Skeletal muscle tissue (tissue), 4 donors: Measurements from ENCODE around the gene KIDINS220. TPM values are rescaled to one million over a fixed set of nuclear protein-coding genes. Genes with fewer than 3 reads are reported as not detected.

Source experiments
- H3K27ac ChIP-seq: one replicate; pipeline ENCODE4 v1.7.0; 2013; ENCODE audit warnings: mild to moderate bottlenecking, low read depth, low read length, inconsistent platforms
- H3K27me3 ChIP-seq, 3 donors: one replicate each; pipeline ENCODE4 v1.7.0; 2013; ENCODE audit warnings: low read length in 3 of 3; ENCODE audit not compliant: control insufficient read depth in 3 of 3, insufficient read depth in 3 of 3
- H3K36me3 ChIP-seq, 3 donors: one replicate each; pipeline ENCODE4 v1.7.0; 2013; ENCODE audit warnings: low read length in 3 of 3; ENCODE audit not compliant: control insufficient read depth in 3 of 3, insufficient read depth in 3 of 3
- H3K4me1 ChIP-seq, 3 donors: one replicate each; pipeline ENCODE4 v1.7.0; 2013; ENCODE audit warnings: low read length in 3 of 3, mild to moderate bottlenecking in 3 of 3; ENCODE audit not compliant: control insufficient read depth in 3 of 3, insufficient read depth in 3 of 3
- H3K4me3 ChIP-seq, 3 donors: one replicate each; pipeline ENCODE4 v1.7.0; 2013; ENCODE audit warnings: low read length in 3 of 3
- H3K9ac ChIP-seq, 3 donors: one replicate each; pipeline ENCODE4 v1.7.0; 2013; ENCODE audit warnings: low read length in 3 of 3, mild to moderate bottlenecking in 3 of 3, moderate library complexity in 2 of 3, low read depth in 1 of 3
- H3K9me3 ChIP-seq, 3 donors: one replicate each; pipeline ENCODE4 v1.7.0; 2013; ENCODE audit warnings: low read length in 3 of 3; ENCODE audit not compliant: control insufficient read depth in 3 of 3
- total RNA-seq: library from RNA; depleted of rRNA; stranded (reverse); fragments of >200 nt; gene quantifications from one replicate; pipeline ENCODE4 v1.2.3, GENCODE V29; 2014
- donor health status: Osteomylitis.

KIDINS220 gene
- 88.7 TPM for total RNA-seq

DNA sequence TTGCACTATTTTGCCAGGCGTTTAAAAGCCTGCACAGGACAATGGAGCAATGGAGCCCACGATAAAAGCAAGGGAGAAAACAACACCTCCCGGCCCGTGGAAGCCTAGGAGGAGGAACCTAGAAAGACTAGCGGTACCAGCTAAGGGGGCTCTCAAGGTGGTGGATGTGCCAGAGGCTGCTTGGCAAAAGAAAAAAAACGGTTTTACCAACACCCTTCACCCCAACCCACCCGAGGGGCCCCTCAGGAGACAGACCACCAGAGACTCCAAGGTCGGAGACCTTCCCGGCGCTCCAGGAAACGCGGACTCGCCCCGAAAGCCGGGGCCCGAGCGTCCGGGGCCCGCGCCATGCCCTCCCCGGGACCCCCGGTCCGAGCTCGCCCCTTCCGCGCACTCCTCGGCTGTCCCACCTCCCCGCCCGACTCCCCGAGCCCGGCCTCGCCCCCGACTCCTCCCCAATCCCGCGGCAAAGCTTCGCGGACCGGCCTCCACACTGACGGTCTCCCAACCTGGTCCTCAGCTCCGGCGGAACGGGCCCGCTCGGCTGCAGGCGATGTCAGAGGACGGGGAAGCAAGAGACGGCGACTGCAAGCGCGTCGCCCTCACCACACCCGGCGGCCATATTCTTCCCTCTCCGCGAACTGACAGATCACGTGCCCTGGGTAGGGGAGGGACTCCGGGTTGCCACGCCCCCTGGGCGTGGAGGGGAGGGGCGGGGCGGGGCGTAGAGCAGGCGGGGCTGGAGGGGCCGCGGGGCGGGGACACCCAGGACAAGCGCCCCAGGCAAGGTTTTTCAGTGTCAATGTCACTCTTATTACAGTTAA lies at the start of gene KIDINS220:
KIDINS220 (minus strand) TSS at position 643 of the 824 bp plus-strand sequence. CDS start 10,520 bp downstream, outside the sequence.
- Histone ChIP-seq H3K9ac (peak within 1 kb of the TSS; percentile 87 to 93 (median 90)), H3K4me3 (peak within 1 kb of the TSS; percentile 90 to 93 (median 91)), H3K27ac (peak within 1 kb of the TSS; percentile 77), H3K4me1 (peaks cover 18 to 27% (median 21%) of the 10 kb centered on the region in 3 donors), H3K9me3 (no peaks in the 10 kb centered on the region), H3K36me3 (no peaks in the 10 kb centered on the region), H3K27me3 (no peaks in the 10 kb centered on the region)

DNA sequence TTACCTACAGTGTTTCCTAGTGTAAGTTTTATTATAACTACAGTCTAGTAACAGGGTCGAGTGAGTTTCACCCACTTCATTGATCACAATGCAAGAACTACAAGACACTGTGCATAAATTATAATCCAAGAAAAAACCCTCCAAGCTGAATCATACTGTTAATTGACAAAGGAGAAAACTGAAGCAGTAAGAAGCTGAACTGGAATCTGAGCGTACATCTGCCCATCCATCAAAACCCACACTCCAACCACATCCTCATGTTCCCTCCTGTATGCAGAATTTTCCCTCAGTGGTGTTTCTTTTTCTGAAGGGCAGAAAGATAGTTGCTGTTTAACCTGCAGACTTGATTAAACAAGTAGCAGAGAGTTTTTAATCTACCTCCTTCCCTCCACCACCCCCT lies 49.5 kb upstream of the KIDINS220 start:
- no peaks in the 10 kb centered on the region for H3K27me3 ChIP-seq
- no peak overlapping the region for H3K9ac ChIP-seq
- peaks cover 3 to 11% (median 11%) of the 10 kb centered on the region in 3 donors for H3K4me1 ChIP-seq
- no peak overlapping the region for H3K4me3 ChIP-seq
- no peaks in the 10 kb centered on the region for H3K36me3 ChIP-seq
- no peak overlapping the region for H3K27ac ChIP-seq
- H3K9me3 ChIP-seq: no peaks in the 10 kb centered on the region

GRCh38 chr2:8886202-8886518 lies 48.7 kb upstream of the KIDINS220 start:
- peaks cover 3 to 11% (median 11%) of the 10 kb centered on the region in 3 donors for H3K4me1 ChIP-seq
- H3K27me3 ChIP-seq: no peaks in the 10 kb centered on the region
- peak overlapping the region; percentile 33 for H3K27ac ChIP-seq
- no peaks in the 10 kb centered on the region for H3K9me3 ChIP-seq
- no peak overlapping the region for H3K9ac ChIP-seq
- H3K4me3 ChIP-seq: no peak overlapping the region
- H3K36me3 ChIP-seq: no peaks in the 10 kb centered on the region

- H3K4me3 ChIP-seq: no peak overlapping the region
- no peaks in the 10 kb centered on the region for H3K27me3 ChIP-seq
- H3K27ac ChIP-seq: peak overlapping the region; percentile 33
- no peak overlapping the region for H3K9ac ChIP-seq
- H3K4me1 ChIP-seq: peaks cover 3 to 11% (median 11%) of the 10 kb centered on the region in 3 donors
- no peaks in the 10 kb centered on the region for H3K9me3 ChIP-seq
- H3K36me3 ChIP-seq: no peaks in the 10 kb centered on the region
Observed at GRCh38 chr2:8885449-8886201, 48.2 kb upstream of the KIDINS220 start.

DNA sequence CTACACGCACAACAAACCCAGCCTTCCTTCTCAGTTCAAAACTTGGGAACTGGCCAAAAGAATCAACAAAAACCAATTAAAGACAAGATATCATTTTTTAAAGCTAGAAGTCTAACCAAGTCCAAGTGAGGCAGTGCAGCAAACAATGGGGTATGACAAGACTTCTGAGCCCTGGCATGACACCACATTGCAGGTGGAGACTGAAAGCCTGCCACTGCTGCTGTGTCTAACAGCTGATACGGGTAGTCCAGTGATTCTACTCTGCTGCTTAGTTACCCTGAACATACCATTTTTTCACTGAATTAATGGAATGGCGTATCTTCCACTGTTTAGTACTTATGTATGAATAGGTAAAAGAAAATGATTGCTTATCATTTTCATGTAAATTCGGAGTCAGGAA lies 47.4 kb upstream of the KIDINS220 start:
- no peak overlapping the region for H3K27ac ChIP-seq

DNA sequence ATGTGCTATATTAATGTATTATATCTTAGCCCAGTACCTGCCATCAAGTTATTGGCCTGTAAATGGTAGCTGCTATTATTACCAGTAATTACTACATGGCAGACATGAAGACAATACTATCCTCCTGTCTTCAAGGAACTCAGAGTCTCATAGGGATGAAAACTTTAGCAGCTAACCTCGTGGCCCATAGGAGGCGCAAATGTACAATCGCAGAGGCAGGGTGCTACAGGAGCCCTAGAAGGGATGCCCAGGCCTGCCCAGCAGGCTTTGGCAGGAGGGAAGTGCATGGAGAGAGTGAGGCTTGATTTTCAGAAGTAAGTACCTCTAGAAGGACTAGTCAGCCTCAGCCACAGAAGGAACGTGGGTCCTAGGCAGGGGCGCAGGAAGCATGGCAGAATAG lies 44.7 kb upstream of the KIDINS220 start:
- Histone ChIP-seq H3K27ac (no peak overlapping the region), H3K9ac (no peak overlapping the region), H3K36me3 (no peaks in the 10 kb centered on the region), H3K4me3 (no peak overlapping the region), H3K9me3 (no peaks in the 10 kb centered on the region), H3K4me1 (peaks cover 3 to 11% (median 11%) of the 10 kb centered on the region in 3 donors), H3K27me3 (no peaks in the 10 kb centered on the region)

More for the DNA sequence above, 47.4 kb upstream of the KIDINS220 start:
- Histone ChIP-seq H3K36me3 (no peaks in the 10 kb centered on the region), H3K4me3 (no peak overlapping the region), H3K4me1 (peaks cover 3 to 11% (median 11%) of the 10 kb centered on the region in 3 donors), H3K9ac (no peak overlapping the region), H3K9me3 (no peaks in the 10 kb centered on the region), H3K27me3 (no peaks in the 10 kb centered on the region)

DNA sequence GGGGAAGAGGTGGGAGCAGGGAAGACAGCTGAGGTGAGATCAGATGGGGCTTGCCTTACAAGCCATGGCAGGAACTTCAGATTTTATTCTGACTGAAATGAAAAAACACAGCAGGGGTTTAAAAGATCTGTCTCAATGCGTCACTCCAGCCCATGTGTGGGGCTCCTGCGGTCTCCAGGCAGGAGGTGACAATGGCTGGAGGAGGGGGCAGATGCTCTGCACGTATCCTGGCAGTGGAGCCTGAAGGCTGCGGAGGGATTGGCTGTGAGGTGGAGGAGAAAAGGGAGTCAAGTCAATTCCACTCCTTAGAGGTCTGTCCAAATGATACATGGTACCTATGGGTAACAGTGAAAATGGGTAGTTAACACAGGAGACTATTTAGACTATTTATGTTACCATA lies 40.5 kb upstream of the KIDINS220 start:
- Histone ChIP-seq H3K9ac (no peak overlapping the region), H3K4me3 (no peak overlapping the region), H3K9me3 (no peaks in the 10 kb centered on the region), H3K27me3 (no peaks in the 10 kb centered on the region), H3K36me3 (no peaks in the 10 kb centered on the region), H3K4me1 (no peaks in the 10 kb centered on the region), H3K27ac (no peak overlapping the region)

- no peak overlapping the region for H3K9ac ChIP-seq
- H3K27me3 ChIP-seq: no peaks in the 10 kb centered on the region
- no peak overlapping the region for H3K4me3 ChIP-seq
- H3K4me1 ChIP-seq: no peaks in the 10 kb centered on the region
- H3K27ac ChIP-seq: no peak overlapping the region
- no peaks in the 10 kb centered on the region for H3K9me3 ChIP-seq
- no peaks in the 10 kb centered on the region for H3K36me3 ChIP-seq
Observed at GRCh38 chr2:8877332-8877731, 39.9 kb upstream of the KIDINS220 start.

- Histone ChIP-seq H3K4me1 (no peaks in the 10 kb centered on the region), H3K9ac (no peak overlapping the region), H3K9me3 (no peaks in the 10 kb centered on the region), H3K36me3 (no peaks in the 10 kb centered on the region), H3K27me3 (no peaks in the 10 kb centered on the region), H3K27ac (no peak overlapping the region), H3K4me3 (no peak overlapping the region)
Observed at GRCh38 chr2:8876628-8877027, 39.2 kb upstream of the KIDINS220 start.

GRCh38 chr2:8872821-8873432 lies 35.5 kb upstream of the KIDINS220 start:
- no peaks in the 10 kb centered on the region for H3K27me3 ChIP-seq
- H3K9ac ChIP-seq: no peak overlapping the region
- no peak overlapping the region for H3K27ac ChIP-seq
- no peaks in the 10 kb centered on the region for H3K36me3 ChIP-seq
- H3K9me3 ChIP-seq: no peaks in the 10 kb centered on the region
- H3K4me3 ChIP-seq: no peak overlapping the region
- no peaks in the 10 kb centered on the region for H3K4me1 ChIP-seq
